HepG2 (cell line): ENCODE results near the gene TMEM214. TPM values are rescaled to one million over a fixed set of nuclear protein-coding genes. Genes with fewer than 3 reads are reported as not detected.

ENCODE experiments used
- AKAP8 ChIP-seq: sonication (generic); formaldehyde crosslinking; IDR thresholded peaks from 2 replicates; pipeline ENCODE4 v1.5.1; 2020; ENCODE audit warnings: mild to moderate bottlenecking, missing genetic modification reagents
- CHCHD3 ChIP-seq: sonication (generic); formaldehyde crosslinking; IDR thresholded peaks from 2 replicates; pipeline ENCODE4 v1.8.0; 2022; ENCODE audit warnings: mild to moderate bottlenecking, missing genetic modification reagents, moderate library complexity
- DNMT1 ChIP-seq: sonication (generic); formaldehyde crosslinking; IDR thresholded peaks from 2 replicates; pipeline ENCODE4 v1.5.1; 2020; ENCODE audit warnings: mild to moderate bottlenecking, missing genetic modification reagents
- HNRNPLL ChIP-seq: fragments of 200-400 bp; formaldehyde crosslinking; IDR thresholded peaks from 2 replicates; pipeline ENCODE4 v1.6.1; 2017; ENCODE audit warnings: mild to moderate bottlenecking, low read depth, low read length; ENCODE audit not compliant: poor library complexity, severe bottlenecking
- KDM4B ChIP-seq: sonication (generic); formaldehyde crosslinking; IDR thresholded peaks from 2 replicates; pipeline ENCODE4 v1.4.0; 2020; ENCODE audit warnings: missing genetic modification reagents
- MAFG ChIP-seq: sonication (generic); formaldehyde crosslinking; IDR thresholded peaks from 2 replicates; pipeline ENCODE4 v1.5.1; 2020; ENCODE audit warnings: mild to moderate bottlenecking, missing genetic modification reagents
- MBD4 ChIP-seq: IDR thresholded peaks from 2 replicates; pipeline ENCODE4 v1.6.1; 2012; ENCODE audit warnings: low read length, inconsistent platforms, borderline replicate concordance
- RARA ChIP-seq: IDR thresholded peaks from 2 replicates; pipeline ENCODE4 v1.6.1; 2016; ENCODE audit warnings: missing genetic modification reagents, missing compliant biosample characterization
- RBM22 ChIP-seq: fragments of 200-400 bp; formaldehyde crosslinking; optimal IDR thresholded peaks from 2 replicates; pipeline ENCODE3; 2017; ENCODE audit warnings: mild to moderate bottlenecking, low read length, moderate library complexity
- SALL1 ChIP-seq: sonication (generic); formaldehyde crosslinking; IDR thresholded peaks from 2 replicates; pipeline ENCODE4 v1.8.0; 2022; ENCODE audit warnings: mild to moderate bottlenecking, missing genetic modification reagents
- SMC3 ChIP-seq: IDR thresholded peaks from 2 replicates; pipeline ENCODE4 v1.6.1; 2011; ENCODE audit warnings: low read length, improper control_type of control experiment
- SOX13 ChIP-seq, 3 experiments: fragments of 450-650 bp in 1 of 3; sonication (generic) in 1 of 3; formaldehyde crosslinking in 1 of 3; IDR thresholded peaks in 2 of 3; conservative IDR thresholded peaks in 1 of 3; 2 replicates each; pipeline versions ENCODE4 v1.5.0 to v1.6.1; 2016 to 2020; ENCODE audit warnings: antibody characterized with exemption in 1 of 3, mild to moderate bottlenecking in 1 of 3, missing compliant biosample characterization in 1 of 3, missing genetic modification reagents in 1 of 3, moderate library complexity in 1 of 3
- STAT5B ChIP-seq: sonication (generic); formaldehyde crosslinking; IDR thresholded peaks from 2 replicates; pipeline ENCODE4 v1.4.0; 2020; ENCODE audit warnings: missing genetic modification reagents
- ZBTB20 ChIP-seq: sonication (generic); formaldehyde crosslinking; IDR thresholded peaks from 2 replicates; pipeline ENCODE4 v1.8.1; 2023; ENCODE audit warnings: missing genetic modification reagents, low read depth, mild to moderate bottlenecking, borderline replicate concordance
- ZNF12 ChIP-seq: sonication (generic); formaldehyde crosslinking; IDR thresholded peaks from 2 replicates; pipeline ENCODE4 v1.5.0; 2020; ENCODE audit warnings: missing genetic modification reagents
- ZNF263 ChIP-seq: sonication (generic); formaldehyde crosslinking; IDR thresholded peaks from 2 replicates; pipeline ENCODE4 v1.4.0; 2020; ENCODE audit warnings: missing genetic modification reagents
- ZNF670 ChIP-seq: sonication (generic); formaldehyde crosslinking; IDR thresholded peaks from 2 replicates; pipeline ENCODE4 v1.8.0; 2022; ENCODE audit warnings: mild to moderate bottlenecking, missing genetic modification reagents, borderline replicate concordance
- ZNF737 ChIP-seq: sonication (generic); formaldehyde crosslinking; IDR thresholded peaks from 2 replicates; pipeline ENCODE4 v1.5.0; 2020; ENCODE audit warnings: missing genetic modification reagents, mild to moderate bottlenecking, borderline replicate concordance
- ZSCAN31 ChIP-seq: sonication (generic); formaldehyde crosslinking; IDR thresholded peaks from 2 replicates; pipeline ENCODE4 v1.5.0; 2020; ENCODE audit warnings: low read depth, mild to moderate bottlenecking, missing genetic modification reagents
- polyA plus RNA-seq, 8 experiments: library from polyadenylated mRNA; depleted of rRNA in 3 of 8; stranded (reverse) in 7 of 8; unstranded in 1 of 8; fragments of >200 nt; fragmentation: Illumina TruSeq in 4 of 8; extraction: Trizol in 4 of 8; gene quantifications; 2 replicates each; pipeline versions ENCODE4 v1.2.1 to v1.2.3, GENCODE V29; 2011 to 2016; ENCODE audit warnings: low read depth in 4 of 8, missing spikeins in 1 of 8, mixed read lengths in 1 of 8; ENCODE audit not compliant: insufficient read depth in 1 of 8
- total RNA-seq, 5 experiments: library from RNA; depleted of rRNA; stranded (reverse); fragments of >200 nt; fragmentation: Illumina TruSeq; extraction: Trizol; gene quantifications; 2 replicates each; pipeline ENCODE4 v1.2.3, GENCODE V29; 2016; ENCODE audit warnings: low read depth in 1 of 5
- TF ChIP-seq, protein P1 (sequence below): sonication (generic); formaldehyde crosslinking; IDR thresholded peaks from 2 replicates; pipeline ENCODE4 v1.4.0; 2020; ENCODE audit warnings: missing genetic modification reagents
- TF ChIP-seq, protein P2 (sequence below): fragments of 450-650 bp; IDR thresholded peaks from 2 replicates; pipeline ENCODE4 v1.6.1; 2016
- TF ChIP-seq, protein P3 (sequence below): IDR thresholded peaks from 2 replicates; pipeline ENCODE4 v1.6.1; 2012; ENCODE audit warnings: low read depth, low read length, improper control_type of control experiment
- TF ChIP-seq, protein P4 (sequence below): sonication (generic); formaldehyde crosslinking; IDR thresholded peaks from 2 replicates; pipeline ENCODE4 v1.4.0; 2020; ENCODE audit warnings: missing genetic modification reagents, borderline replicate concordance

TMEM214 gene
- total and polyA plus RNA-seq, 2 of the 13 experiments (the other 11 are each of a cell fraction or from before 2014, with no cell fraction given), result 58.3 to 132 TPM

DNA sequence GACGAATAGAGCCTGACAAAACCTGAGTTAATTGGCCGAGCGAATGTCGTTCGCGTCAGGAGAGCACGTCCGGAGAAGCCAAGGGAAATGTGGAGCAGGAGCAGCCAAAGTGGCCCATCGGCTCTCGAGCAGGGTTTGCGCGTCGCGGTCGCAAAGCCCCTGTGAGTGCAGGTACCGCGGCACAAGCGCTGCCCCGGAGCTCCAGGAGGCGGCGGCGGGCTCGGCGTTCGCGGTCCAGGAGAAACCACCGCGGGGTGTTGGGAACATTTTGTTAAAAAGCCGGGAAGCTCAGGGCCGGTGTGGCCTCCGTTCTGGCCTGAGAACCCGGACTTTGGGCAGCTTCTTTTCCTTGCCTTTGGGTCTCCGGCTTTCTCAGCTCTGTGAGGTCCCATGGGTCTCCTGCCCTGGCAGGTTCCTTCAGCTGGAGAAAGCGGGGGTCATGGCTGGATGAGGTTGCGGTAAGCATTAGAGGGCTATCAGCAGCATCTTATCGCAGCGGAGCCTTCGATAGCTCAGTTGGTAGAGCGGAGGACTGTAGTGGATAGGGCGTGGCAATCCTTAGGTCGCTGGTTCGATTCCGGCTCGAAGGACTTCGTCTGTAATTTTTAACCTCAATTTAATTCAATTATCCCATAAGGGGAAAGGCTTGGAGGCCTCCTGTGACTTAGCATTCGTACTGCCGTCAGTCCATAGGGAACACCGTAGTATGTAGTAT lies 17.7 kb downstream of the TMEM214 start (continued):
- no peak for TF ChIP-seq MAFG (CRISPR knock-in tag)
- no peak for TF ChIP-seq KDM4B
- TF ChIP-seq MBD4, result no peak
- TF ChIP-seq, protein P1, sequence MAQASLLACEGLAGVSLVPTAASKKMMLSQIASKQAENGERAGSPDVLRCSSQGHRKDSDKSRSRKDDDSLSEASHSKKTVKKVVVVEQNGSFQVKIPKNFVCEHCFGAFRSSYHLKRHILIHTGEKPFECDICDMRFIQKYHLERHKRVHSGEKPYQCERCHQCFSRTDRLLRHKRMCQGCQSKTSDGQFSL (CRISPR knock-in tag), result no peak
- peak; percentile 63; the same call in 1 of the 2 replicates for TF ChIP-seq CHCHD3 (CRISPR knock-in tag)
- TF ChIP-seq SOX13 (IDR thresholded peaks at IDR 0.05), result peak; percentile 60; the same call in 1 of the 2 replicates
- TF ChIP-seq SOX13 (CRISPR knock-in tag; conservative IDR thresholded peaks at IDR 0.05 in 1 of 2, IDR thresholded peaks at IDR 0.05 in 1 of 2), result peak; percentile 53 to 98
- TF ChIP-seq ZNF737 (CRISPR knock-in tag), result peak; percentile 79; the same call in 1 of the 2 replicates
- TF ChIP-seq ZSCAN31, result peak; percentile 75; the same call in 1 of the 2 replicates
- TF ChIP-seq, protein P2, sequence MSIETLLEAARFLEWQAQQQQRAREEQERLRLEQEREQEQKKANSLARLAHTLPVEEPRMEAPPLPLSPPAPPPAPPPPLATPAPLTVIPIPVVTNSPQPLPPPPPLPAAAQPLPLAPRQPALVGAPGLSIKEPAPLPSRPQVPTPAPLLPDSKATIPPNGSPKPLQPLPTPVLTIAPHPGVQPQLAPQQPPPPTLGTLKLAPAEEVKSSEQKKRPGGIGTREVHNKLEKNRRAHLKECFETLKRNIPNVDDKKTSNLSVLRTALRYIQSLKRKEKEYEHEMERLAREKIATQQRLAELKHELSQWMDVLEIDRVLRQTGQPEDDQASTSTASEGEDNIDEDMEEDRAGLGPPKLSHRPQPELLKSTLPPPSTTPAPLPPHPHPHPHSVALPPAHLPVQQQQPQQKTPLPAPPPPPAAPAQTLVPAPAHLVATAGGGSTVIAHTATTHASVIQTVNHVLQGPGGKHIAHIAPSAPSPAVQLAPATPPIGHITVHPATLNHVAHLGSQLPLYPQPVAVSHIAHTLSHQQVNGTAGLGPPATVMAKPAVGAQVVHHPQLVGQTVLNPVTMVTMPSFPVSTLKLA, result no peak
- peak; percentile 21; the same call in 1 of the 2 replicates for TF ChIP-seq ZBTB20
- TF ChIP-seq SALL1, result peak; percentile 50; the same call in 1 of the 2 replicates
- TF ChIP-seq, protein P3, sequence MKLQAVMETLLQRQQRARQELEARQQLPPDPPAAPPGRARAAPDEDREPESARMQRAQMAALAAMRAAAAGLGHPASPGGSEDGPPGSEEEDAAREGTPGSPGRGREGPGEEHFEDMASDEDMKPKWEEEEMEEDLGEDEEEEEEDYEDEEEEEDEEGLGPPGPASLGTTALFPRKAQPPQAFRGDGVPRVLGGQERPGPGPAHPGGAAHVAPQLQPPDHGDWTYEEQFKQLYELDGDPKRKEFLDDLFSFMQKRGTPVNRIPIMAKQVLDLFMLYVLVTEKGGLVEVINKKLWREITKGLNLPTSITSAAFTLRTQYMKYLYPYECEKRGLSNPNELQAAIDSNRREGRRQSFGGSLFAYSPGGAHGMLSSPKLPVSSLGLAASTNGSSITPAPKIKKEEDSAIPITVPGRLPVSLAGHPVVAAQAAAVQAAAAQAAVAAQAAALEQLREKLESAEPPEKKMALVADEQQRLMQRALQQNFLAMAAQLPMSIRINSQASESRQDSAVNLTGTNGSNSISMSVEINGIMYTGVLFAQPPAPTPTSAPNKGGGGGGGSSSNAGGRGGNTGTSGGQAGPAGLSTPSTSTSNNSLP, result peak; percentile 92; the same call in 1 of the 2 replicates
- peak; percentile 66; the same call in 1 of the 2 replicates for TF ChIP-seq DNMT1 (CRISPR knock-in tag)
- TF ChIP-seq HNRNPLL, result peak; percentile 90
- peak; percentile 61 for TF ChIP-seq ZNF12 (CRISPR knock-in tag)
- TF ChIP-seq SMC3, result no peak; the same call in none of the 2 replicates
- peak; percentile 47; the same call in 1 of the 2 replicates for TF ChIP-seq ZNF263 (CRISPR knock-in tag)
- peak; percentile 64; the same call in 1 of the 2 replicates for TF ChIP-seq STAT5B
- 0 out of 2 replicates have a peak, but pooled peaks have one; percentile 55 for TF ChIP-seq AKAP8 (CRISPR knock-in tag)
- TF ChIP-seq ZNF670 (CRISPR knock-in tag), result peak; percentile 66
- TF ChIP-seq, protein P4, sequence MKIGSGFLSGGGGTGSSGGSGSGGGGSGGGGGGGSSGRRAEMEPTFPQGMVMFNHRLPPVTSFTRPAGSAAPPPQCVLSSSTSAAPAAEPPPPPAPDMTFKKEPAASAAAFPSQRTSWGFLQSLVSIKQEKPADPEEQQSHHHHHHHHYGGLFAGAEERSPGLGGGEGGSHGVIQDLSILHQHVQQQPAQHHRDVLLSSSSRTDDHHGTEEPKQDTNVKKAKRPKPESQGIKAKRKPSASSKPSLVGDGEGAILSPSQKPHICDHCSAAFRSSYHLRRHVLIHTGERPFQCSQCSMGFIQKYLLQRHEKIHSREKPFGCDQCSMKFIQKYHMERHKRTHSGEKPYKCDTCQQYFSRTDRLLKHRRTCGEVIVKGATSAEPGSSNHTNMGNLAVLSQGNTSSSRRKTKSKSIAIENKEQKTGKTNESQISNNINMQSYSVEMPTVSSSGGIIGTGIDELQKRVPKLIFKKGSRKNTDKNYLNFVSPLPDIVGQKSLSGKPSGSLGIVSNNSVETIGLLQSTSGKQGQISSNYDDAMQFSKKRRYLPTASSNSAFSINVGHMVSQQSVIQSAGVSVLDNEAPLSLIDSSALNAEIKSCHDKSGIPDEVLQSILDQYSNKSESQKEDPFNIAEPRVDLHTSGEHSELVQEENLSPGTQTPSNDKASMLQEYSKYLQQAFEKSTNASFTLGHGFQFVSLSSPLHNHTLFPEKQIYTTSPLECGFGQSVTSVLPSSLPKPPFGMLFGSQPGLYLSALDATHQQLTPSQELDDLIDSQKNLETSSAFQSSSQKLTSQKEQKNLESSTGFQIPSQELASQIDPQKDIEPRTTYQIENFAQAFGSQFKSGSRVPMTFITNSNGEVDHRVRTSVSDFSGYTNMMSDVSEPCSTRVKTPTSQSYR, result no peak; the same call in 1 of the 2 replicates
- TF ChIP-seq RBM22, result peak; percentile 92
- peak; percentile 43; the same call in 1 of the 2 replicates for TF ChIP-seq RARA
